Thoracic aorta (tissue), 2 donors: ENCODE measurements around the gene KRT5. TPM values are rescaled to one million over a fixed set of nuclear protein-coding genes. Genes with fewer than 3 reads are reported as not detected.
"Not testable (repeated sequence)": the region's sequence is repeated elsewhere in the genome, so short reads cannot be mapped to it uniquely, and the experiment has no call there.

Experiments used
- ATAC-seq: fragments of 150-250 bp; one replicate; pipeline ENCODE4 v1.8.0; 2017; ENCODE audit warnings: low read depth; ENCODE audit not compliant: insufficient number of reproducible peaks, low FRiP score
- DNase-seq: peaks from one replicate; pipeline ENCODE4 v3.0.0-alpha.2; 2020; ENCODE audit warnings: low spot score
- H3K27ac ChIP-seq, 2 donors: fragments of 200-600 bp; sonication (generic); 1 replicate in 1 of 2; 2 replicates in 1 of 2; pipeline ENCODE4 v1.5.1; 2016; ENCODE audit warnings: mild to moderate bottlenecking in 2 of 2, moderate library complexity in 2 of 2
- H3K27me3 ChIP-seq: fragments of 200-600 bp; sonication (generic); replicated peaks from 2 replicates; pipeline ENCODE4 v1.6.0; 2016; ENCODE audit warnings: mild to moderate bottlenecking; ENCODE audit not compliant: insufficient read depth
- H3K36me3 ChIP-seq: fragments of 200-600 bp; sonication (generic); one replicate; pipeline ENCODE4 v1.5.1; 2016
- H3K4me1 ChIP-seq, 2 donors: fragments of 200-600 bp; sonication (generic); 1 replicate in 1 of 2; 2 replicates in 1 of 2; pipeline versions ENCODE4 v1.5.1 to v1.6.0; 2016; ENCODE audit warnings: low read depth in 2 of 2, mild to moderate bottlenecking in 1 of 2; ENCODE audit not compliant: control insufficient read depth in 1 of 2
- H3K4me3 ChIP-seq: fragments of 200-600 bp; sonication (generic); 2 replicates; pipeline ENCODE4 v1.5.1; 2016; ENCODE audit warnings: mild to moderate bottlenecking
- H3K9me3 ChIP-seq: fragments of 200-600 bp; sonication (generic); 2 replicates; pipeline ENCODE4 v1.5.1; 2016
- CTCF ChIP-seq: fragments of 200-600 bp; sonication (generic); IDR thresholded peaks from one replicate; pipeline ENCODE4 v1.5.1; 2019; ENCODE audit warnings: antibody characterized with exemption
- total RNA-seq, 2 donors: library from RNA; depleted of rRNA; stranded (reverse); fragments of >200 nt; gene quantifications; one replicate each; pipeline versions ENCODE4 v1.1.0 to v1.2.3, GENCODE V29; 2016

Gene KRT5
- total RNA-seq, 2 donors from 2014 or later, result 7.6 TPM; not detected in 1

GRCh38 chr12:52506858-52507715 lies 13.1 kb downstream of the KRT5 start:
- DNase-seq (no peak), ATAC-seq (no peak)
- Histone ChIP-seq H3K9me3 (peaks cover 4% of the 10 kb centered on the region), H3K27ac (no peak overlapping the region), H3K27me3 (no peaks in the 10 kb centered on the region), H3K4me1 (no peaks in the 10 kb centered on the region), H3K36me3 (no peaks in the 10 kb centered on the region), H3K4me3 (no peak overlapping the region)
- TF ChIP-seq CTCF, result peak; percentile 27

GRCh38 chr12:52502877-52503276 lies 17.3 kb downstream of the KRT5 start:
- no peaks in the 10 kb centered on the region for H3K4me1 ChIP-seq
- H3K9me3 ChIP-seq, result no peaks in the 10 kb centered on the region
- H3K36me3 ChIP-seq, result no peaks in the 10 kb centered on the region
- ATAC-seq (no peak), DNase-seq (no peak)
- no peaks in the 10 kb centered on the region for H3K27me3 ChIP-seq
- TF ChIP-seq CTCF, result no peak
- H3K4me3 ChIP-seq, result no peak overlapping the region
- no peak overlapping the region for H3K27ac ChIP-seq

GRCh38 chr12:52501490-52501889 lies 18.7 kb downstream of the KRT5 start:
- Histone ChIP-seq H3K4me1 (no peaks in the 10 kb centered on the region), H3K27ac (no peak overlapping the region), H3K27me3 (no peaks in the 10 kb centered on the region), H3K9me3 (no peaks in the 10 kb centered on the region), H3K36me3 (no peaks in the 10 kb centered on the region), H3K4me3 (no peak overlapping the region)
- ATAC-seq, result no peak
- no peak for DNase-seq
- no peak for TF ChIP-seq CTCF

GRCh38 chr12:52500574-52500973 lies 19.6 kb downstream of the KRT5 start:
- not testable (repeated sequence) for H3K9me3 ChIP-seq, H3K36me3 ChIP-seq, H3K4me3 ChIP-seq, DNase-seq, ATAC-seq, H3K27me3 ChIP-seq, H3K27ac ChIP-seq, H3K4me1 ChIP-seq

- ATAC-seq (no peak), DNase-seq (no peak)
- Histone ChIP-seq H3K27me3 (no peaks in the 10 kb centered on the region), H3K27ac (no peak overlapping the region), H3K4me3 (no peak overlapping the region), H3K36me3 (no peaks in the 10 kb centered on the region), H3K4me1 (no peaks in the 10 kb centered on the region), H3K9me3 (no peaks in the 10 kb centered on the region)
- no peak for TF ChIP-seq CTCF
Observed at GRCh38 chr12:52499806-52500560, 20.2 kb downstream of the KRT5 start.
